HG03060 (cell line): ENCODE measurements around the gene ZFHX3.

Experiments
- ATAC-seq: cut with Tn5 transposase; IDR thresholded peaks from one replicate; pipeline ENCODE4 v1.9.1; 2021; ENCODE audit warnings: low read depth, moderate number of reproducible peaks; ENCODE audit not compliant: unreplicated experiment

ZFHX3 gene

DNA sequence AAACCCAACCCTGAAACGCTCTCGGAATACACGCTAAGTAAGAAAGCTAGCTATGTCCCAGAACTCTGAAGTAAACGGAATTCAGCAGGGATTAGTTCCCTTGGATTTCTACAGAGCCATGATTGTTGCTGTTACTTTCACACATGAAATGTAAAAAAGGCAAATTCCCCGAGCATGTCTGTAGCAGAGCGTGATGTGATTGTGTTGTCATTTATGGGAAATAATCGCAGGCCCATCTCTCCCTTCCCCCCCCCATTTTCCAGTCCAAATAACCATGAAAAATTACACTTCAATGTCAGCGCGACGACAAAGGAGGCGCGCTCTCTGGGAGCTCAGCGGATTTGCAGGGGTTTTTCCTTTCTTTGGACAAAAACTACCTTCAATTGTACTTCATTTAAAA lies 209.0 kb downstream of the ZFHX3 start:
- ATAC-seq: no peak

DNA sequence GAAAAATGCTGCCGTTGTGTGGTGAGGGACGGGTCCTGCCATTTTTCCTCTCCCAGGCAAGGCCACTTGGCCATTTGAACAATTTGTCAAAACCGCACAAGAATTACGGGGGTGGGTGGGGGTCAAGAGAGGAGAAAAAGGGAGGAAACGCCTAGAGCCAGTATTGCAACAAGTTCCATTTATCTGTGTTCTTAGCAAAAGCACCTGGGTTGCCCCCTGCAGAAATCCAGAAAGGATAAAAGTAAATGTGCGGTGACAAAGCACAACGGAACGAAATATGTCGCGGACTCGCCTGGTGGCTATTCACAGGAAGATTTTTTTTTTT lies 209.4 kb downstream of the ZFHX3 start:
- no peak for ATAC-seq

GRCh38 chr16:72837846-72838585 lies 209.9 kb downstream of the ZFHX3 start:
- ATAC-seq: no peak

GRCh38 chr16:72836985-72837384 lies 210.9 kb downstream of the ZFHX3 start:
- ATAC-seq: no peak

DNA sequence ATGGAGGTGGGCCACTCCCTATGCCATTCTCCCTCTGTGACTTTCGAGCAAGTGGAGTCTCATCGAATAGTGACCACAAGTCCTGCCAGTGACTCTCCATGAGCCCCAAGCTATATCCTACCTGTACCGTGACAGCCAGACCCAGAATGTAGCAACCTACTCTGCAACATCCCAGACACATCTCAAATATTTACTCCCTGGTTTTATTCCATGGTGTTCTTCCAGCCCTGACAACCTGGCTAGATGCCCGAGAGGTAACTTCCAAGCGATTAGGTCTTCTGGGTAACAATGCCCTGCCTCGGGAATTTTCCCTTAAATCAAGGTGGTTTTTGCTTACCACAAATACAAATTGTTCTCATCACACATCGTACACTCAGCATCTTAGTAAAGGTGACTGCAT lies 211.7 kb downstream of the ZFHX3 start:
- no peak for ATAC-seq

- ATAC-seq: no peak
Observed at GRCh38 chr16:72835086-72835485, 212.8 kb downstream of the ZFHX3 start.

- no peak for ATAC-seq
Observed at GRCh38 chr16:72834499-72834898, 213.4 kb downstream of the ZFHX3 start.

- no peak for ATAC-seq
Observed at GRCh38 chr16:72833969-72834368, 214.0 kb downstream of the ZFHX3 start.

GRCh38 chr16:72833482-72833881 lies 214.4 kb downstream of the ZFHX3 start:
- ATAC-seq: no peak

GRCh38 chr16:72832621-72833248 lies 215.2 kb downstream of the ZFHX3 start:
- ATAC-seq: no peak

DNA sequence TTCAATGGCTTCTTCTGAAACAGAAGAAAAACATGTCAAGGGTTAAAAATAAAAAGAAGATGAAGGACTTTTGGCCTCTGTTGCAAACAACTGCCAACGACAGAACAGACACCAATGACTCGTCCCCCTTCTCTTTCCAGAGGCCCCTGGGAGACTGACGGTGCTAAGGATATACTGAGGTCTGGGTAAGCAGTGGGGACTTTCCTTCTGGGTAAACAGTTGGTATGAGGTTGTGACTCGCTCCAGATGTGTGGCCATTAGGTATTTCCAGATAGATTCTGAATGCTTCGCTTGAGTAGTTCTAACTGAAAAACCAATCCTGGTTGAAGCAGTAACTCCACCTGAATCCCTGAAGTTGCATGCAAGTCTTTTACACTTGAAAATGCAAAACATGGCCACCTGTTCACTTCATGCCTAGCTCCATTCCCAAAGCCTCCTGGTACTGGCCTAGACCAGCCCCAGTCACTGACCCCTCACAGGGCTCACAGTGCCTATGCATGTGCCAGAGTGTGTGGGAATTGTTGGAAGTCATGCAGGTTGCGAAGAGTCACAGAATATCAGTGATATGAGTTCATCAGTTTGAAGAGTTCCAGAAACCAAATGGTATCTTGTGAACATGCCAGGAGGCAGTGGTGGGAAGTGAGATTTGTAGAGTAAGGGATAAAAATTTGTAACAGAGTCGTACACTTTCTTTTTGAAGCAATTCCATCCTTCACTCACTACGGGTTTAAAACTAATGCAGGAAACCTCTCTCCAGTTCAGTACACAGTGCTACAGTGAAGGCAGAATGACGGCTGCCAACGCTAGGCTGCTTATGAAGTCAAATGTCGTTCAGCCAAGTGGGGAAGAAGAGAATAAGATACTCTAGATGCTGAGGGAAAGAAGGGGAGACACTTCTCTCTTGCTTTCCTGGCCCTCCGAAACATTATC lies 217.8 kb downstream of the ZFHX3 start:
- ATAC-seq: no peak

GRCh38 chr16:72827866-72828265 lies 220.1 kb downstream of the ZFHX3 start:
- no peak for ATAC-seq

DNA sequence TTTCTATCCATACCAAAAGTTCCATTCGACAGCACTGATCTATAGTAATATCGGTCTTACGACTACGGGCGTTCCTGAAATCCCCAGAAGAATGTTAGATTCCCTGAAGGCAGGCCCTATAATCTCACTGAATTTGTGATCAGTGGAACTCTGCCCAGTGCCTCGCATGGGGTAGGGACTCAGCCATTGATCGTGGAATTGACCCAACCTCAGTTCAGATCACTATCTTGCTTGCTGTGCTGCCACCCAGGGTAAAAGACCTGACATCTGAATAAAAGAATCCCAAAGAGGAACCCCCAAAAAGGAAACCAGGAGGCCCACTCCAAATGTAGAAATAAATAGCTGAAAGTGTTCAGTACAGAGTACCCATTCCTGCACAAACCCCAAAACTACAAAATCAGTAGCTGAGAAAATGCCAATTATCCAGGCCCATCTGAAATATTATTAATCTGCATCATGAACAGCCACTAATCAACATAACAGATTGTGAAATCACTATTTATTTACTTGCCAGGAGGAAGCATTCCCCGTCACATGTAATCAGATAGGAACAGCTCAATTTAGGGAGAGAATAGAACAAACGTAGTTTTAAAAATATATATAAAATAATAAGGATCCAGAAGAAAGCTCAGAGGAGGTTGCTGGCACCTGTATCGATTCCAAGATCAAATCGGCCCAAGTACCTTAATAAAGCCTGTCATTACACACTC lies 221.9 kb downstream of the ZFHX3 start:
- ATAC-seq: no peak

DNA sequence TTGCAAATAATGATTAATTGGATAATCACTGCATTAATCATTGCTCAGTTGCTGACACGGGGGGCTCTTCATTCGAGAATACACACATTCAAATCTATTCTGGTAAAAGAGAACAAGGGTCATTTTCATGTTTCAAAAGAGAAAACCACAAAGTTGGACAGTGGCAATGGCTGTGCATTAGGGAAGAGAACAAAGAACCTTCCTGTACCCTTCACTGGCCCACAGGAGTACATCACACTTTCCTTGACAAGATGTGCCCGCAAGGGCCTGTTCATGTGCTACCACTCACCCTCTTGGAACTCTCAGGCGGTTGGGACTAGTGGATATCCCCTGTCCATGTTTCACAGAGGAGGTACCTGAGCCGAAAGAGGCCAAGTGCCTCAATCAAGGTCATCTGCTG lies 223.2 kb downstream of the ZFHX3 start:
- ATAC-seq: no peak

DNA sequence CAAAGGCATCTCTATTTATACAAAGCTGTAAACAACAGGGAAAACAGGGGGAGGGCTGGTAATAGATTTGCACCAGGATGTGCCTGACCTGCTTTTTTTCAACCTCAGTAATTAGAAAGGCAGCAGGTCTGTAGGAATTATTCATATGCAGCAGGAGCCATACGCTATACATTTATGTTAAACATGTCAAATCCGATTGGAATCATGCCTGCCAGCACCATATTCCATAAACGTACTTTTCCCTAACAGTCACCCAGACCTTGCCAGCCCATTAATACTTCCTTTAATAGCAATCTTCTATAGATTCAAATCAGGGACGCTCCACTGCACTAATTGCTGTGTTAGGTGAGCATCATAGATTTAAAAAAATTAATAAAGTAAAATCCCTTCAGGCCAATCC lies 223.9 kb downstream of the ZFHX3 start:
- no peak for ATAC-seq

DNA sequence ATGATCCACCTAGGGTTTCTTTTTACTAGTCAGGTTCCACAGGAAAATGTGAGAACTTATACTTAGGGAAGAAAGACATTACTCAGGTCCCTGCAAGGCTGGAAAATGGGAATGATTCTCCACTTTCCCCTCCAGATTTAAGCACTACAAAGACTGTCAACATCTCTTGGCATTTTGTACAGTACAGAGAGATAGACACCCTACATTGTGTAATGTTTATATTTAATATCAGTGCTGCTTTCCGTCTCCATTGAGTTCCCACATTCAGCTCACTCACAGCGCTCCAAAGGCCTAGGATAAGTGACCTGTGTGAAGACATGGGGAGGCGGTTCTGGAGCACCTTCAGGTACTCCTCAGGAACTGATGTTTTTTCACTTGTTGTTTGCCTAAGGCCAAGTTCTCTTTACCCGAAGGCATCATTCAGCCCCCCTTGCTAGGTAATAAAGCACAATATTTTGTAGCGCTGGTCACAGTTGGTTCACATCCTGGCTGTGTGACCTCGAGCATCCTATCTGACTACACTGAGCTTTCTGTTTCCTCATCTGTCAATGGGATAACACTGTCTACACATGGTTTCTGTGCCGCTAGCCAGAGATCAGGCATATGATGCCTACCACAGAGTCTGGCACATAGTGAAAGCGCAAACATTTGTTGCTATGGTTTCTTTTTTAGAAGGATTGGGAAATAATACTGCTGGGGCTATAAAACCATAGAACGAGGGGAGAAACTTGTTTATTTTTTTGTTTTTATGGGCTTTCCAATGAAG lies 226.6 kb downstream of the ZFHX3 start:
- ATAC-seq: no peak

DNA sequence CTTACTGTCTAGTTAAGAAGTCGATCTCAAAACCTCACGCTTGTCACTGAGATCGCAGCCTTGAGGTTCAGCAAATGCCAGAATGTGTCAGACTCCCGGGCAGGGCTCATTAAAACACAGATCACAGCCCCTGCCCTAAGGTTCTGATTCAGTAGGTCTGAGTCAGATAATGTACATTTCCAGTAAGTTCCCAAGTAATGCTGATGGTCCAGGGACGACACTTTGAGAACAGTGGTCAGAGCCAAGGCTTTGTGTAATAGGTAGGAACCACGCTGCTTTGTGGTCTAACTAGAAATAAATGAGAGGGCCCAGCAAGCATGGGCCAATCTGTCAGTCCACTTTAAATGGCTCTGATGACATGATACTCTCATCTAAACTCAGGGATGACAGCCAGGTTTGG lies 228.6 kb downstream of the ZFHX3 start:
- no peak for ATAC-seq

GRCh38 chr16:72818236-72818845 lies 229.6 kb downstream of the ZFHX3 start:
- no peak for ATAC-seq
